KMS-11 (cell line): ENCODE results near the gene QPRT.
"Not testable (repeated sequence)": the region's sequence is repeated elsewhere in the genome, so short reads cannot be mapped to it uniquely, and the experiment has no call there.

Experiments used
- H2AFZ ChIP-seq: fragments of 200-600 bp; sonication (generic); 2 replicates; pipeline ENCODE4 v1.6.1; 2016; ENCODE audit warnings: antibody characterized with exemption, mixed run types, low read depth
- H3K27ac ChIP-seq: fragments of 200-600 bp; sonication (generic); 2 replicates; pipeline ENCODE4 v1.6.1; 2016; ENCODE audit warnings: mild to moderate bottlenecking, mixed run types
- H3K27me3 ChIP-seq: fragments of 200-600 bp; sonication (generic); 2 replicates; pipeline ENCODE4 v1.6.1; 2017; ENCODE audit warnings: mild to moderate bottlenecking, low read depth, mixed run types, moderate library complexity; ENCODE audit not compliant: insufficient read depth
- H3K36me3 ChIP-seq: fragments of 200-600 bp; sonication (generic); 2 replicates; pipeline ENCODE4 v1.6.1; 2017; ENCODE audit warnings: mild to moderate bottlenecking, mixed run types; ENCODE audit not compliant: insufficient read depth
- H3K4me1 ChIP-seq: fragments of 200-600 bp; sonication (generic); 2 replicates; pipeline ENCODE4 v1.6.1; 2016; ENCODE audit warnings: mild to moderate bottlenecking, low read depth, mixed run types; ENCODE audit not compliant: poor library complexity, severe bottlenecking
- H3K4me2 ChIP-seq: fragments of 200-600 bp; sonication (generic); 2 replicates; pipeline ENCODE4 v1.7.0; 2016; ENCODE audit warnings: mild to moderate bottlenecking, mixed run types
- H3K4me3 ChIP-seq: fragments of 200-600 bp; sonication (generic); IDR thresholded peaks from 2 replicates; pipeline ENCODE4 v1.6.1; 2017; ENCODE audit warnings: low read depth, low read length, mixed read lengths; ENCODE audit not compliant: insufficient read depth
- H3K79me2 ChIP-seq: fragments of 200-600 bp; sonication (generic); 2 replicates; pipeline ENCODE4 v1.6.1; 2016; ENCODE audit warnings: low read depth, mixed run types; ENCODE audit not compliant: insufficient read depth
- H3K9ac ChIP-seq: fragments of 200-600 bp; sonication (generic); 2 replicates; pipeline ENCODE4 v1.6.1; 2016; ENCODE audit warnings: mild to moderate bottlenecking, mixed run types
- H4K20me1 ChIP-seq: fragments of 200-600 bp; sonication (generic); 2 replicates; pipeline ENCODE4 v1.6.1; 2016; ENCODE audit warnings: mild to moderate bottlenecking, mixed run types; ENCODE audit not compliant: insufficient read depth
- TF ChIP-seq, protein P1 (sequence below): fragments of 200-600 bp; sonication (generic); conservative IDR thresholded peaks from 2 replicates; pipeline ENCODE4 v1.6.1; 2017; ENCODE audit warnings: low read depth, mild to moderate bottlenecking, antibody characterized with exemption, low read length, moderate library complexity, mixed read lengths

QPRT gene

GRCh38 chr16:29736764-29737163, 57.8 kb downstream of the QPRT start:
- Histone ChIP-seq H3K9ac (no peak overlapping the region), H3K36me3 (no peaks in the 10 kb centered on the region), H3K27me3 (no peaks in the 10 kb centered on the region), H3K4me1 (peaks cover 22% of the 10 kb centered on the region), H3K27ac (no peak overlapping the region), H4K20me1 (no peaks in the 10 kb centered on the region), H3K4me3 (no peak overlapping the region), H3K4me2 (no peak overlapping the region), H2AFZ (no peak overlapping the region), H3K79me2 (no peaks in the 10 kb centered on the region)
- TF ChIP-seq, protein P1, sequence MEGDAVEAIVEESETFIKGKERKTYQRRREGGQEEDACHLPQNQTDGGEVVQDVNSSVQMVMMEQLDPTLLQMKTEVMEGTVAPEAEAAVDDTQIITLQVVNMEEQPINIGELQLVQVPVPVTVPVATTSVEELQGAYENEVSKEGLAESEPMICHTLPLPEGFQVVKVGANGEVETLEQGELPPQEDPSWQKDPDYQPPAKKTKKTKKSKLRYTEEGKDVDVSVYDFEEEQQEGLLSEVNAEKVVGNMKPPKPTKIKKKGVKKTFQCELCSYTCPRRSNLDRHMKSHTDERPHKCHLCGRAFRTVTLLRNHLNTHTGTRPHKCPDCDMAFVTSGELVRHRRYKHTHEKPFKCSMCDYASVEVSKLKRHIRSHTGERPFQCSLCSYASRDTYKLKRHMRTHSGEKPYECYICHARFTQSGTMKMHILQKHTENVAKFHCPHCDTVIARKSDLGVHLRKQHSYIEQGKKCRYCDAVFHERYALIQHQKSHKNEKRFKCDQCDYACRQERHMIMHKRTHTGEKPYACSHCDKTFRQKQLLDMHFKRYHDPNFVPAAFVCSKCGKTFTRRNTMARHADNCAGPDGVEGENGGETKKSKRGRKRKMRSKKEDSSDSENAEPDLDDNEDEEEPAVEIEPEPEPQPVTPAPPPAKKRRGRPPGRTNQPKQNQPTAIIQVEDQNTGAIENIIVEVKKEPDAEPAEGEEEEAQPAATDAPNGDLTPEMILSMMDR: no peak

DNA sequence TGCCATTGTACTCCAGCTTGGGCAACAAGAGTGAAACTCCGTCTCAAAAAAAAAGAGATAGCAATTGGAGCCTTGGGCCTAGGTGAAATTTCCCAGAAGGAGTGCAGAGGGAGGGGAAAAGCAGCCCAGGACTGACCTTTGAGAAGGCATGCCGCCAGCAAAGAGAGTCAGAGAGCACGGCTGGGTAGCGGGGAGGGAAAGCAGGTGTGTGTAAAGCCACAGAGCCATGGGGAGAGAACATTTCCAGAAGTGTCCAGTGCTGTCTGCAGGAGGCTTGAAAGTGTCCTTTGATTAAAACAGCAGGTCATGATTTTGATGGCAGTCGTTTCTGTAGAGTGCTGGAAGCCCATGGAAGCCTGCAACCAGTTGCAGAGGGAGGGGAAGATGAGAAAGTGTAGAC, 58.7 kb downstream of the QPRT start:
- H3K9ac ChIP-seq: no peak overlapping the region
- no peaks in the 10 kb centered on the region for H4K20me1 ChIP-seq
- no peak overlapping the region for H3K27ac ChIP-seq
- H3K4me2 ChIP-seq: no peak overlapping the region
- H2AFZ ChIP-seq: no peak overlapping the region
- no peaks in the 10 kb centered on the region for H3K27me3 ChIP-seq
- no peak overlapping the region for H3K4me3 ChIP-seq
- TF ChIP-seq, protein P1: no peak
- H3K4me1 ChIP-seq: peaks cover 12% of the 10 kb centered on the region
- no peaks in the 10 kb centered on the region for H3K36me3 ChIP-seq
- H3K79me2 ChIP-seq: no peaks in the 10 kb centered on the region

DNA sequence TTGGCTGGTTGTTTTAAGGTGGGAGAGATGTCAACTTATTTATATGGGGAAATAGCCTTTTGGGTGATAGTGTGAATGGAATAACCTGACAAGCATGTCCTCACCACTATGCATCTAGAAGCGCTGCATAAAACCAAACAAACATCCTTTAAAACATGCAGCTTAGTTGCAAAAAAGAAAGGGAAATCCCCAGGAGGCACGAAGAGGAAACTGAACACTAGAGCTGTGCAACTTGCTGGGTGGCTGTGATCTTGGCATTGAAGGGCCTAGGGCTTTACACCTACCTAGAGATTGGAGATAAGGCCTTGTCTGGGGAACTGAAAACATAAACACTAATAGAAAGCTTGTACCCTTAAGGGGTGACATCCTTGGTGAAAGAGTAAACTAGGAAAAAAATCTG, 59.5 kb downstream of the QPRT start:
- no peaks in the 10 kb centered on the region for H3K27me3 ChIP-seq
- no peaks in the 10 kb centered on the region for H4K20me1 ChIP-seq
- H3K27ac ChIP-seq: no peak overlapping the region
- no peaks in the 10 kb centered on the region for H3K36me3 ChIP-seq
- peaks cover 8% of the 10 kb centered on the region for H3K4me1 ChIP-seq
- no peak overlapping the region for H2AFZ ChIP-seq
- TF ChIP-seq, protein P1: no peak
- H3K4me3 ChIP-seq: no peak overlapping the region
- H3K4me2 ChIP-seq: no peak overlapping the region
- no peaks in the 10 kb centered on the region for H3K79me2 ChIP-seq
- H3K9ac ChIP-seq: no peak overlapping the region

- H3K79me2 ChIP-seq, H3K9ac ChIP-seq, H3K4me1 ChIP-seq, H4K20me1 ChIP-seq, H2AFZ ChIP-seq, H3K27me3 ChIP-seq, H3K4me2 ChIP-seq, H3K36me3 ChIP-seq, H3K27ac ChIP-seq, H3K4me3 ChIP-seq: not testable (repeated sequence)
These were observed 61.1 kb downstream of the QPRT start for GRCh38 chr16:29739927-29740629.

- H3K9ac ChIP-seq, H3K4me1 ChIP-seq, H3K79me2 ChIP-seq, H2AFZ ChIP-seq, H3K4me2 ChIP-seq, H3K27ac ChIP-seq, H3K4me3 ChIP-seq, H3K27me3 ChIP-seq, H4K20me1 ChIP-seq, H3K36me3 ChIP-seq: not testable (repeated sequence)
These were observed 61.6 kb downstream of the QPRT start for GRCh38 chr16:29740630-29741015.
